GM06990 (cell line): ENCODE measurements around the gene DGKZ.
A peak's percentile ranks its signal among the peaks of the same experiment; 100 is the strongest.

Source experiments
- DNase-seq: peaks from one replicate; pipeline ENCODE4 v3.0.0-alpha.2; 2011; ENCODE audit not compliant: insufficient read length; ENCODE audit errors: extremely low read depth
- H3K27me3 ChIP-seq: replicated peaks from 2 replicates; pipeline ENCODE4 v1.6.0; 2011; ENCODE audit warnings: low read length; ENCODE audit not compliant: control insufficient read depth, insufficient read depth
- H3K36me3 ChIP-seq: 2 replicates; pipeline ENCODE4 v1.5.1; 2011; ENCODE audit warnings: low read length; ENCODE audit not compliant: control insufficient read depth, insufficient read depth
- H3K4me3 ChIP-seq: replicated peaks from 2 replicates; pipeline ENCODE4 v1.5.1; 2011; ENCODE audit warnings: low read depth, mild to moderate bottlenecking, control low read depth, low read length
- CTCF ChIP-seq: IDR thresholded peaks from 2 replicates; pipeline ENCODE4 v1.5.1; 2011; ENCODE audit warnings: low read length, control low read depth, mild to moderate bottlenecking, inconsistent platforms; ENCODE audit not compliant: insufficient read depth, poor library complexity, severe bottlenecking

Gene DGKZ

GRCh38 chr11:46388619-46389449 is 41.6 kb downstream of the DGKZ start:
- peaks cover 2% of the 10 kb centered on the region; the same call in 1 of the 2 replicates for H3K27me3 ChIP-seq
- no peak for TF ChIP-seq CTCF
- no peaks in the 10 kb centered on the region for H3K36me3 ChIP-seq
- no peak for DNase-seq
- no peak overlapping the region for H3K4me3 ChIP-seq

GRCh38 chr11:46389450-46390330 is 42.4 kb downstream of the DGKZ start:
- H3K36me3 ChIP-seq = no peaks in the 10 kb centered on the region
- H3K4me3 ChIP-seq = peak overlapping the region; percentile 63
- peaks cover 2% of the 10 kb centered on the region; the same call in 1 of the 2 replicates for H3K27me3 ChIP-seq
- peak; percentile 93 for TF ChIP-seq CTCF
- peak; percentile 75 for DNase-seq

- H3K4me3 ChIP-seq = no peak overlapping the region
- H3K36me3 ChIP-seq = no peaks in the 10 kb centered on the region
- peaks cover 2% of the 10 kb centered on the region; the same call in 1 of the 2 replicates for H3K27me3 ChIP-seq
These were observed 43.3 kb downstream of the DGKZ start for GRCh38 chr11:46390331-46391171.

GRCh38 chr11:46391186-46391577 is 43.9 kb downstream of the DGKZ start:
- no peak for DNase-seq
- Histone ChIP-seq H3K36me3 (peaks cover 3% of the 10 kb centered on the region; the same call in 1 of the 2 replicates), H3K27me3 (peaks cover 2% of the 10 kb centered on the region; the same call in 1 of the 2 replicates), H3K4me3 (peak overlapping the region; percentile 27)
- no peak for TF ChIP-seq CTCF

More at GRCh38 chr11:46390331-46391171, 43.3 kb downstream of the DGKZ start:
- no peak for TF ChIP-seq CTCF
- DNase-seq = no peak
